ENCODE data around the gene DISP2. TPM values are rescaled to one million over a fixed set of nuclear protein-coding genes. Genes with fewer than 3 reads are reported as not detected.

The DISP2 gene
- total RNA-seq, 1 experiment from 2014 or later: 0.21 TPM

DNA sequence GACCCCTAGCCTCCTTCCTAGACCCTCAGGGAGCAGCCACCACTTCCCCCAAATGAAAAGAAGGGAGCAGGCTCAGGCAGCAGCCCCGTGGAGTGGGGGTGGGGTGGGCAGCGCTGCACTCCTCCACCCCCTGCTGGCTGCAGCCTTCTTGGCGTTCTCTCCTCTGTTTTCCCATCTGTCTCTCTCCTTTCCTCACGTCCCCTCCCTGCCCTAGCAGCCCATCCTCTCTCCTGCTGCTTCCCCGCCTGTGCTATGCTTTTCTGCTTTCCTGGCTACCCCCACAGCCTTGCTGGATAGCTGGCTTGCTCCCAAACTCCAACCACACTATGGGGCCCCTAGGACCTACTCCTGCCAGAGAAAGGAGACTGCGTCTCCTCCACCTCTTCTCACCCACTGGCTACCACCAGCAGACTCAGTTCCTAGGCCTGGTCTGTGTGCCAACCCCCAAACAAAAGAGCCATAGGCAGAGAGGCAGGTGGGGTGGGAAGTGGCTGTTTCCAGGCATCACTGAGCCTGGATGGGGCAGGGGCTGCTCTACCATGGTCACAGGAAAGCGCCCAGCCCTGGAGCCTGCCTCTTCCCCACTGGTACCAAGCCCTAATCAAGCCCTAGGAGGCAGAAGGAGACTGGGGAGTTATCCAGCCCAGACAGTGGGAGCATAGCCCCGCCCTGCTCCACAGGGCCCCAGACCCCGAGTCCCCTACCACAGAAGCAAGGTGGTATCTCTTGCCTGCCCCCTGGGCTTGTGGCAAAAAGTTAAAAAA, 3.4 kb upstream of the DISP2 start:
- DNase-seq (ENCODE audit: low read depth in 1 of 2, low spot score in 2 of 2): peak in 1 of 2 experiments; percentile 49
- Histone ChIP-seq H3K4me1 (replicated peaks) (peaks cover 24% of the 10 kb centered on the region), H3K4me3 (no peak overlapping the region), H3K27ac (no peak overlapping the region), H3K27me3 (replicated peaks) (no peaks in the 10 kb centered on the region), H3K36me3 (no peaks in the 10 kb centered on the region), H3K9me3 (replicated peaks) (peaks cover 6% of the 10 kb centered on the region; the same call in 1 of the 2 replicates)

DNA sequence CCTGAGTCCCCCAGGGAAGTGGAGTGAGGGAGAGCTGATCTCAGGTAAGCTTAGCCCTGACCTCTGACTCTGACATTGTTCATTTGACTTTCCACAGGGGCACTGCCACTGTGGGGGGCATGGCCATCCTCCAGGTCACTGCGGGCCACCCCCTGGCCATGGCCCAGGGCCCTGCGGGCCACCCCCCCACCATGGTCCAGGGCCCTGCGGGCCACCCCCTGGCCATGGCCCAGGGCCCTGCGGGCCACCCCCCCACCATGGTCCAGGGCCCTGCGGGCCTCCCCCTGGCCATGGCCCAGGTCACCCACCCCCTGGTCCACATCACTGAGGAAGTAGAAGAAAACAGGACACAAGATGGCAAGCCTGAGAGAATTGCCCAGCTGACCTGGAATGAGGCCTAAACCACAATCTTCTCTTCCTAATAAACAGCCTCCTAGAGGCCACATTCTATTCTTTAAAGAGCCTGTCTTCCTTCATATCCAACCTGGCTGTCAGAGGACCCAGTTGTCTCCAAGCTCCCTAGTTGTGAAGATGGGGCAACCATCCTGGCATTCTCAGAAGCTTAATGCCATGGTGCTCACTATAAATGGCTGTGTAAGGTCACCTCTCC, 1.9 kb upstream of the DISP2 start:
- no peak overlapping the region for H3K4me3 ChIP-seq
- H3K27me3 ChIP-seq (replicated peaks): no peaks in the 10 kb centered on the region
- H3K36me3 ChIP-seq: no peaks in the 10 kb centered on the region
- no peak for DNase-seq (ENCODE audit: low read depth in 1 of 2, low spot score in 2 of 2)
- H3K9me3 ChIP-seq (replicated peaks): peaks cover 6% of the 10 kb centered on the region; the same call in 1 of the 2 replicates
- H3K27ac ChIP-seq: no peak overlapping the region
- H3K4me1 ChIP-seq (replicated peaks): peaks cover 24% of the 10 kb centered on the region

- H3K36me3 ChIP-seq: no peaks in the 10 kb centered on the region
- no peak overlapping the region for H3K27ac ChIP-seq
- no peak overlapping the region for H3K4me3 ChIP-seq
- peaks cover 24% of the 10 kb centered on the region for H3K4me1 ChIP-seq (replicated peaks)
- no peak for DNase-seq (ENCODE audit: low read depth in 1 of 2, low spot score in 2 of 2)
- H3K27me3 ChIP-seq (replicated peaks): no peaks in the 10 kb centered on the region
- H3K9me3 ChIP-seq (replicated peaks): peaks cover 6% of the 10 kb centered on the region; the same call in 1 of the 2 replicates
Observed at GRCh38 chr15:40357246-40357645, 773 bp upstream of the DISP2 start.

DNA sequence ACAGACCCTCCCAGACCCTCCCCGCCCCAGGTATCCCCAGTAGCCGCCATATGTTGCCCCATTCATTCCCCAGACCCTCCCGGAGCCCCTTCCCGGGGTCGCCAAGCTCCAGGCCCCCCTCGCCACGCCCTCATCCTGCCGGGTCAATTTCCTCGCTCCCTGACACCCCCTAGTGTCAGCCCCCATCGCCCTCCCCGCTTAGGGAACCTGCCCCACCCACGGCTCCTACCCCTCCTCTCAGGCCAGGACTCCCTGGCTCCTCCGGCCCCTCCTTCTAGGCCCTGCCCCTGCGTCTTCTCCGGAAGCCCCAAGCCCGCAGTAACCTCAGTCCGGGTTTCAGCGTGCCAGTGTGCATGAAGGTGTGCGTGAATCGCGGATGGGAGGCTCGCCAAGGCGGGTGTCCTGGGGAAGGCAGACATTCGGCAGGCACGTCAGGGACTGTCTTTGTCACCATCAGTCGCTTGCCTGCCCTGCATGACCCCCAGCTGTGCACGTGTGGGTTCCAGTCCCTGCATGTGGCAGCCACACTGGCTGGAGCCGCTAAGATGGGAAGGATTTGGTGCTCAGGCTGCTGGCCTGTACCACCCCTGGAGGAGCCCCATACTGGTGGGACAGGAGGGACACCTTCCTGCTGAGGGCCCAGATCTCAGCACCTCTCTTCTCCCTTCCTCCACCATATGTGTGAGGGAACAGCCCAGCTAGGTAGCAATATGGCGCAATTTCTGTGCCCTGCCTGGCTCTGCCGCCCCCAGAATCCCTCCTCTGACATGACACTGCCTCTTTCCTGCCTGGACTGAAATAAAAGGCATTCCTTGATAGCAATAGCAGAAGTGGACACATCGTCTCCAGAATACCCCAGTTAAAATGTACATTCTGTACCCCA, 693 bp downstream of the DISP2 start:
- no peaks in the 10 kb centered on the region for H3K36me3 ChIP-seq
- peaks cover 6% of the 10 kb centered on the region; the same call in 1 of the 2 replicates for H3K9me3 ChIP-seq (replicated peaks)
- H3K27me3 ChIP-seq (replicated peaks): no peaks in the 10 kb centered on the region
- no peak overlapping the region for H3K27ac ChIP-seq
- H3K4me3 ChIP-seq: peak overlapping the region; percentile 41
- no peak for DNase-seq (ENCODE audit: low read depth in 1 of 2, low spot score in 2 of 2)
- H3K4me1 ChIP-seq (replicated peaks): peaks cover 23% of the 10 kb centered on the region

- no peaks in the 10 kb centered on the region for H3K36me3 ChIP-seq
- H3K4me1 ChIP-seq (replicated peaks): peaks cover 14% of the 10 kb centered on the region
- H3K27ac ChIP-seq: no peak overlapping the region
- peaks cover 6% of the 10 kb centered on the region; the same call in 1 of the 2 replicates for H3K9me3 ChIP-seq (replicated peaks)
- DNase-seq (ENCODE audit: low read depth in 1 of 2, low spot score in 2 of 2): no peak
- H3K27me3 ChIP-seq (replicated peaks): no peaks in the 10 kb centered on the region
- H3K4me3 ChIP-seq: no peak overlapping the region
Observed at GRCh38 chr15:40360015-40360414, 2.0 kb downstream of the DISP2 start.

DNA sequence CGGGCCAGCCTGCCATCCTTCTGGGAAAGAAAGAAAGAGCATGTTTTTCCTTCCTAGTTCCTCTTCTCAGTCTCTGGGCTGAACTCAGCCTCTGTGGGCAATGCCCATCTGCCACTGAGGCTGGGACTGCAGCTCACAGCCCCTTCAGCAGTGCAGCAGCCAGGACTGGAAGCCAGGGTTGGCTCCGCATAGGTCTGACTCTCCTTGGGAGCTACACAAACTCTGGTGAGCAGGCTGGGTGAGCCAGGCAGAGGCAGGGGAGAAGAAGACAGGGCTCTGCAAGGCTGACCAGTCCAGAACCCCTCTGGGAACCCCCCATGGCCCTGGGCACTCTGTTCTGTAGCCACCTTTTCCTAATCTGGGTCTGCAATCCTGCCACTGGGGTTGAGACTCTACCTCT, 3.6 kb downstream of the DISP2 start:
- Histone ChIP-seq H3K4me1 (replicated peaks) (peaks cover 14% of the 10 kb centered on the region), H3K27ac (no peak overlapping the region), H3K36me3 (no peaks in the 10 kb centered on the region), H3K27me3 (replicated peaks) (no peaks in the 10 kb centered on the region), H3K4me3 (no peak overlapping the region), H3K9me3 (replicated peaks) (peaks cover 6% of the 10 kb centered on the region; the same call in 1 of the 2 replicates)
- DNase-seq (ENCODE audit: low read depth in 1 of 2, low spot score in 2 of 2): no peak

DNA sequence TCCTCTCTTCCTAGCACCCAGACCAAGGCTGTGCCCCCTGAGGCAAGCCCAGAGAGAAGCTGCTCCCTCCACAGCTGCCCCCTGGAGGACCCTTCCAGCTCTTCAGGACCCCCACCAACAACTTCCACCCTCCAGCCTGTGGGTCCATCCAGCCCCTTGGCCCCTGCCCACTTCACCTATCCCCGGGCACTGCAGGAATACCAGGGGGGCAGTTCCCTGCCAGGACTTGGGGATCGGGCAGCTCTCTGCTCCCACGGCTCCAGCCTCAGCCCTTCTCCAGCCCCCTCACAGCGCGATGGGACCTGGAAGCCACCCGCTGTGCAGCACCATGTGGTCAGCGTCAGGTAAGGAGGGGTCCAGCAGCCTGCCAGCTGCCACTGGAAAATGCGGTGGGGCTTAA, 5.6 kb downstream of the DISP2 start:
- H3K27ac ChIP-seq: no peak overlapping the region
- no peaks in the 10 kb centered on the region for H3K27me3 ChIP-seq (replicated peaks)
- H3K4me1 ChIP-seq (replicated peaks): peaks cover 15% of the 10 kb centered on the region
- DNase-seq (ENCODE audit: low read depth in 1 of 2, low spot score in 2 of 2): no peak
- H3K9me3 ChIP-seq (replicated peaks): no peaks in the 10 kb centered on the region; the same call in 1 of the 2 replicates
- H3K4me3 ChIP-seq: no peak overlapping the region
- H3K36me3 ChIP-seq: no peaks in the 10 kb centered on the region

DNA sequence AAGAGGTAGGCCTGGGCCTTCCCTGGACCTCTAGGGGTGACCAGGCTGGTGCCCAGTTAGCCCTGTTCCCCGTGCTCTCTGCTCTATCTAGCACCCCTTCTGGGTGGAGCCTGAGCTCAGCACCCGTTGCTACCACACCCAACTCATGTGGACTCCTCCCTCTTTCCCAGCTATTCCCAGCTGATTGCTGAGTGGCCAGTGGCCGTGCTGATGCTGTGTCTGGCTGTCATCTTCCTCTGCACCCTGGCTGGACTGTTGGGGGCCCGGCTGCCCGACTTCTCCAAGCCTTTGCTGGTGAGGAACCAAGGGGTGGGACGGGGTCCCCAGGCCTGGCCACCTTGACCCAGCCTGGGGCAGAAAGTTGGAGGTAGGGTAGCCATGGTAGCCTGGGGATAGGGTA, 6.2 kb downstream of the DISP2 start:
- H3K4me1 ChIP-seq (replicated peaks): peaks cover 13% of the 10 kb centered on the region
- no peak overlapping the region for H3K27ac ChIP-seq
- no peaks in the 10 kb centered on the region for H3K36me3 ChIP-seq
- no peak overlapping the region for H3K4me3 ChIP-seq
- no peaks in the 10 kb centered on the region for H3K27me3 ChIP-seq (replicated peaks)
- no peaks in the 10 kb centered on the region; the same call in 1 of the 2 replicates for H3K9me3 ChIP-seq (replicated peaks)
- no peak for DNase-seq (ENCODE audit: low read depth in 1 of 2, low spot score in 2 of 2)

DNA sequence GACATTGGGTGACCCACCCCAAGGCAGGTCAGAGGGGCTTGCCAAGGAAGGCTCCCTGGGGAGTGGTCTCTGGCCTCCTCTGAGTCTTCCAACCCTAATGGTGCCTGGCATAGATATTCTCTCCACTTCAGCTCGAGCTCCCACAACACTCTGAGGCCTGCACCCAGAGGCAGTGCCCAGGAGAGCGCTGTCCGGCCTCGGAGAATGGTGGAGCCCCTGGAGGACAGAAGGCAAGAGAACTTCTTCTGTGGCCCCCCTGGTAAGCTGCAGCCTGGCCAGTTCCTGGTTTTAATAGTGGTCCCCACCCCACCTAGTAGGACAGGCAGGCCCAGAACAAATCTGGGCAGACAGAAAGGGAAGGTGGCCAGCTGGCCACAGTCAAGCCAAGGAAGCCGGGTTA, 7.0 kb downstream of the DISP2 start:
- Histone ChIP-seq H3K36me3 (no peaks in the 10 kb centered on the region), H3K4me1 (replicated peaks) (peaks cover 13% of the 10 kb centered on the region), H3K9me3 (replicated peaks) (no peaks in the 10 kb centered on the region; the same call in 1 of the 2 replicates), H3K27me3 (replicated peaks) (no peaks in the 10 kb centered on the region), H3K4me3 (no peak overlapping the region), H3K27ac (no peak overlapping the region)
- DNase-seq (ENCODE audit: low read depth in 1 of 2, low spot score in 2 of 2): no peak

GRCh38 chr15:40365624-40366456, 7.8 kb downstream of the DISP2 start:
- Histone ChIP-seq H3K4me3 (no peak overlapping the region), H3K4me1 (replicated peaks) (peaks cover 13% of the 10 kb centered on the region), H3K36me3 (no peaks in the 10 kb centered on the region), H3K27me3 (replicated peaks) (no peaks in the 10 kb centered on the region), H3K9me3 (replicated peaks) (no peaks in the 10 kb centered on the region; the same call in 1 of the 2 replicates), H3K27ac (no peak overlapping the region)
- no peak for DNase-seq (ENCODE audit: low read depth in 1 of 2, low spot score in 2 of 2)

DNA sequence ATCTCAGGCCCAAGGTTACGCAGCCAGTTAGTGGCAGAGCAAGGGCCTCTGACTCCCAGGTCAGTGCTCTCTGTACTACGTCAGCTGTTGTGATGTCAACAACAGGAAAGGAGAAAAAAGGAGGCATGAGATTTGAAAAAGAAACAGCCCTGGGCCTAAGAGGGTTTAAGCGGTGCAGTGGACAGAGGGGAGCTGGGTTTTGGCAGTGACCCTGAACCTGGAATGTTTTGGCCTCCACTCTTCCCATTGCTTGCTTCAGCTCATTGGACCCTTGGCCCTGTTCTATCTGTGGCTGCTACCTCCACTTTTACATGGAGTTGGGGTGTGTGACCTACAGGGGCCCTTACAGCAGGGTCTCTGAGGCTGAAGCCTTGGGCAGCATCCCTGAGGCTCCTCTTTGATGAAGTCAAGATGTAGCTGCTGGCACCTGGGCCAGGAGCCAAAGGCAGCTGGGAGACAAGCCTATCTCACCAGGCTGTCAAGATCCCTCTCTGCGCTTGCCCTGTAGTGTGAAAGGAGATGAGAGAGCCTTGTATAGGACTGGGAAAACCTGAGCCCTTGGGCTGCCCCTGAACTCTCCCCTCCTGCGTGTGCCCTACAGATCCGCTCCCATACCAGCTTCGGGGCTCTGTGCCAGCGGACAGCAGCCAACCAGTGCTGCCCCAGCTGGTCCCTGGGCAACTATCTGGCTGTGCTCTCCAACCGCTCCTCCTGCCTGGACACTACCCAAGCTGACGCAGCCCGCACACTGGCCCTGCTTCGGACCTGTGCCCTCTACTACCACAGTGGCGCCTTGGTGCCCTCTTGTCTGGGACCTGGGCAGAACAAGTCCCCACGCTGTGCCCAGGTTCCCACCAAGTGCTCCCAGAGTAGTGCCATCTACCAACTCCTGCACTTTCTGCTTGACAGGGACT, 8.7 kb downstream of the DISP2 start:
- DNase-seq (ENCODE audit: low read depth in 1 of 2, low spot score in 2 of 2): no peak
- H3K27ac ChIP-seq: no peak overlapping the region
- H3K4me1 ChIP-seq (replicated peaks): peaks cover 13% of the 10 kb centered on the region
- no peaks in the 10 kb centered on the region for H3K36me3 ChIP-seq
- no peaks in the 10 kb centered on the region; the same call in 1 of the 2 replicates for H3K9me3 ChIP-seq (replicated peaks)
- no peak overlapping the region for H3K4me3 ChIP-seq
- H3K27me3 ChIP-seq (replicated peaks): no peaks in the 10 kb centered on the region

DNA sequence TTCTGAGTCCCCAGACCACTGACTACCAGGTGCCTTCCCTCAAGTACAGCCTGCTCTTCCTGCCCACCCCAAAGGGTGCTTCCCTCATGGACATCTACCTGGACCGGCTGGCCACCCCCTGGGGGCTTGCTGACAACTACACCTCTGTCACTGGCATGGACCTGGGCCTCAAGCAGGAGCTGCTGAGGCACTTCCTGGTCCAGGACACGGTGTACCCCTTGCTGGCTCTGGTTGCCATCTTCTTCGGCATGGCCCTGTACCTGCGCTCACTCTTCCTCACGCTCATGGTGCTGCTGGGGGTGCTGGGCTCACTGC, 9.3 kb downstream of the DISP2 start:
- Histone ChIP-seq H3K36me3 (no peaks in the 10 kb centered on the region), H3K4me1 (replicated peaks) (peaks cover 13% of the 10 kb centered on the region), H3K27me3 (replicated peaks) (no peaks in the 10 kb centered on the region)

More for the DNA sequence above, 9.3 kb downstream of the DISP2 start:
- H3K9me3 ChIP-seq (replicated peaks): no peaks in the 10 kb centered on the region; the same call in 1 of the 2 replicates
- no peak overlapping the region for H3K27ac ChIP-seq
- no peak overlapping the region for H3K4me3 ChIP-seq
- DNase-seq (ENCODE audit: low read depth in 1 of 2, low spot score in 2 of 2): no peak
